HepG2 (cell line): ENCODE data around the gene ENPP7. TPM values are rescaled to one million over a fixed set of nuclear protein-coding genes. Genes with fewer than 3 reads are reported as not detected.

Source experiments
- FOSL2 ChIP-seq: sonication (generic); formaldehyde crosslinking; IDR thresholded peaks from 2 replicates; pipeline ENCODE4 v1.4.0; 2020; ENCODE audit warnings: missing genetic modification reagents
- KDM2A ChIP-seq: sonication (generic); formaldehyde crosslinking; IDR thresholded peaks from 2 replicates; pipeline ENCODE4 v1.4.0; 2020; ENCODE audit warnings: low read depth, missing genetic modification reagents, borderline replicate concordance
- NFKB2 ChIP-seq: sonication (generic); formaldehyde crosslinking; IDR thresholded peaks from 2 replicates; pipeline ENCODE4 v1.4.0; 2020; ENCODE audit warnings: missing genetic modification reagents, borderline replicate concordance
- PAX8 ChIP-seq: sonication (generic); formaldehyde crosslinking; IDR thresholded peaks from 2 replicates; pipeline ENCODE4 v1.8.0; 2022; ENCODE audit warnings: mild to moderate bottlenecking, missing genetic modification reagents, borderline replicate concordance
- SMARCE1 ChIP-seq: fragments of 450-650 bp; IDR thresholded peaks from 2 replicates; pipeline ENCODE4 v1.6.1; 2017; ENCODE audit warnings: borderline replicate concordance
- SMC3 ChIP-seq: IDR thresholded peaks from 2 replicates; pipeline ENCODE4 v1.6.1; 2011; ENCODE audit warnings: low read length, improper control_type of control experiment
- ZNF264 ChIP-seq: sonication (generic); formaldehyde crosslinking; IDR thresholded peaks from 2 replicates; pipeline ENCODE4 v1.4.0; 2020; ENCODE audit warnings: missing genetic modification reagents
- ZNF441 ChIP-seq: sonication (generic); formaldehyde crosslinking; IDR thresholded peaks from 2 replicates; pipeline ENCODE4 v1.7.0; 2021; ENCODE audit warnings: missing genetic modification reagents, borderline replicate concordance
- ZNF501 ChIP-seq: sonication (generic); formaldehyde crosslinking; IDR thresholded peaks from 2 replicates; pipeline ENCODE4 v1.5.1; 2020; ENCODE audit warnings: mild to moderate bottlenecking, moderate library complexity, missing genetic modification reagents
- ZNF598 ChIP-seq: sonication (generic); formaldehyde crosslinking; IDR thresholded peaks from 2 replicates; pipeline ENCODE4 v1.5.1; 2020; ENCODE audit warnings: mild to moderate bottlenecking, missing genetic modification reagents, borderline replicate concordance
- ZNF878 ChIP-seq: sonication (generic); formaldehyde crosslinking; IDR thresholded peaks from 2 replicates; pipeline ENCODE4 v1.8.1; 2023; ENCODE audit warnings: mild to moderate bottlenecking, missing genetic modification reagents, moderate library complexity
- polyA plus RNA-seq, 8 experiments: library from polyadenylated mRNA; depleted of rRNA in 3 of 8; stranded (reverse) in 7 of 8; unstranded in 1 of 8; fragments of >200 nt; fragmentation: Illumina TruSeq in 4 of 8; extraction: Trizol in 4 of 8; gene quantifications; 2 replicates each; pipeline versions ENCODE4 v1.2.1 to v1.2.3, GENCODE V29; 2011 to 2016; ENCODE audit warnings: low read depth in 4 of 8, missing spikeins in 1 of 8, mixed read lengths in 1 of 8; ENCODE audit not compliant: insufficient read depth in 1 of 8
- total RNA-seq, 5 experiments: library from RNA; depleted of rRNA; stranded (reverse); fragments of >200 nt; fragmentation: Illumina TruSeq; extraction: Trizol; gene quantifications; 2 replicates each; pipeline ENCODE4 v1.2.3, GENCODE V29; 2016; ENCODE audit warnings: low read depth in 1 of 5
- TF ChIP-seq, protein P1 (sequence below): sonication (generic); formaldehyde crosslinking; IDR thresholded peaks from 2 replicates; pipeline ENCODE4 v1.4.0; 2020; ENCODE audit warnings: mild to moderate bottlenecking, missing genetic modification reagents
- TF ChIP-seq, protein P2 (sequence below): sonication (generic); formaldehyde crosslinking; IDR thresholded peaks from 2 replicates; pipeline ENCODE4 v1.8.1; 2023; ENCODE audit warnings: mild to moderate bottlenecking, moderate library complexity, missing genetic modification reagents
- TF ChIP-seq, protein P3 (sequence below): sonication (generic); formaldehyde crosslinking; IDR thresholded peaks from 2 replicates; pipeline ENCODE4 v1.5.0; 2020; ENCODE audit warnings: mild to moderate bottlenecking, missing genetic modification reagents, moderate library complexity
- TF ChIP-seq, protein P4 (sequence below): IDR thresholded peaks from 2 replicates; pipeline ENCODE4 v1.6.1; 2016; ENCODE audit warnings: low read depth, borderline replicate concordance

Gene ENPP7
- total and polyA plus RNA-seq, 2 of the 13 experiments (the other 11 are each of a cell fraction or from before 2014, with no cell fraction given): 1.1 to 2.2 TPM

DNA sequence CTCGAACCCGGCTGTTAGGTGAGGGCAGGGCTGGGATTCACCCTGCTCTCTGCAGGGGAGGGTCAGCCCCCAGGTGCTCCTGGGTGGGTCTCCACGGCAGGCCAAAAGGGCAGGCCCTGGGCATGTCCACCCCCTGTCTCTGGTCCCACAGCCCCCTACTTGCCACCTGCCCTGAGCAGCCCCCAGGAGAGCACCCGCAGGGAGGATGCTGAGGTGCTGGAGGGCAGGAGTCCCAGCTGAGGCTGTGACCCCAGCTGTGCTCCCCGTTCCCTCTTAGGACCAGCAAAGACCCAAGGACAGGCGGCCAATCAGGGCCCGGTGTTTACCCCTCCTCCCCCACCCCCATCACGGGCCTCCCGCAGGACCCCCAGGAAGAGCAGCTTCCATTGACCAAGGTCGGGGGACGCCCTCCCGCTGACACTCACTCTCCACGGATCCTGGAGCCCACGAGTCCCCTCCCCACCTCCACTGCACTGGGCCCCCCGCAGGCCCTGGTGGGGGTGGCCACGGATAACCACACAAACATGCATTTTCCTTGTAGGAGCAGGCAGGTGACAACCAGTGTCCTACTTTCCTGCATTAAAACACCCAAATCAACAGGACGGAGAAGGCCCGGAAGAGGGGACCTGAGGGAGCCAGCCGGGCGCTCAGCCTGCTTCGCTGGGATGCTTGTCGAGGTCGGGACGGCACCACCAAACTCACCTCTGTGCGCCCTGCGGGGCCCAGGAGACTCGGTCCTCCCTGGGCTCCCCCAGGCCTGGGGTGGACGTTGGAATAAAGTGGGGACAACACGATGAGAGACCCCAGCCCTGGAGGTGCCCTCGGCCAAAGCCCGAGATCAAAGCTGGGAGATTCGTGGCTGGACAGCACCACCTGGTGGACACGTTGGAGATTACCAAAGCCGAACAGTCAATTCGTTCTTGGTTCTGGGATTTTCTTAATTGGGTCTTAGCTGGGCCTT is 22.5 kb upstream of the ENPP7 start (continued):
- TF ChIP-seq, protein P1, sequence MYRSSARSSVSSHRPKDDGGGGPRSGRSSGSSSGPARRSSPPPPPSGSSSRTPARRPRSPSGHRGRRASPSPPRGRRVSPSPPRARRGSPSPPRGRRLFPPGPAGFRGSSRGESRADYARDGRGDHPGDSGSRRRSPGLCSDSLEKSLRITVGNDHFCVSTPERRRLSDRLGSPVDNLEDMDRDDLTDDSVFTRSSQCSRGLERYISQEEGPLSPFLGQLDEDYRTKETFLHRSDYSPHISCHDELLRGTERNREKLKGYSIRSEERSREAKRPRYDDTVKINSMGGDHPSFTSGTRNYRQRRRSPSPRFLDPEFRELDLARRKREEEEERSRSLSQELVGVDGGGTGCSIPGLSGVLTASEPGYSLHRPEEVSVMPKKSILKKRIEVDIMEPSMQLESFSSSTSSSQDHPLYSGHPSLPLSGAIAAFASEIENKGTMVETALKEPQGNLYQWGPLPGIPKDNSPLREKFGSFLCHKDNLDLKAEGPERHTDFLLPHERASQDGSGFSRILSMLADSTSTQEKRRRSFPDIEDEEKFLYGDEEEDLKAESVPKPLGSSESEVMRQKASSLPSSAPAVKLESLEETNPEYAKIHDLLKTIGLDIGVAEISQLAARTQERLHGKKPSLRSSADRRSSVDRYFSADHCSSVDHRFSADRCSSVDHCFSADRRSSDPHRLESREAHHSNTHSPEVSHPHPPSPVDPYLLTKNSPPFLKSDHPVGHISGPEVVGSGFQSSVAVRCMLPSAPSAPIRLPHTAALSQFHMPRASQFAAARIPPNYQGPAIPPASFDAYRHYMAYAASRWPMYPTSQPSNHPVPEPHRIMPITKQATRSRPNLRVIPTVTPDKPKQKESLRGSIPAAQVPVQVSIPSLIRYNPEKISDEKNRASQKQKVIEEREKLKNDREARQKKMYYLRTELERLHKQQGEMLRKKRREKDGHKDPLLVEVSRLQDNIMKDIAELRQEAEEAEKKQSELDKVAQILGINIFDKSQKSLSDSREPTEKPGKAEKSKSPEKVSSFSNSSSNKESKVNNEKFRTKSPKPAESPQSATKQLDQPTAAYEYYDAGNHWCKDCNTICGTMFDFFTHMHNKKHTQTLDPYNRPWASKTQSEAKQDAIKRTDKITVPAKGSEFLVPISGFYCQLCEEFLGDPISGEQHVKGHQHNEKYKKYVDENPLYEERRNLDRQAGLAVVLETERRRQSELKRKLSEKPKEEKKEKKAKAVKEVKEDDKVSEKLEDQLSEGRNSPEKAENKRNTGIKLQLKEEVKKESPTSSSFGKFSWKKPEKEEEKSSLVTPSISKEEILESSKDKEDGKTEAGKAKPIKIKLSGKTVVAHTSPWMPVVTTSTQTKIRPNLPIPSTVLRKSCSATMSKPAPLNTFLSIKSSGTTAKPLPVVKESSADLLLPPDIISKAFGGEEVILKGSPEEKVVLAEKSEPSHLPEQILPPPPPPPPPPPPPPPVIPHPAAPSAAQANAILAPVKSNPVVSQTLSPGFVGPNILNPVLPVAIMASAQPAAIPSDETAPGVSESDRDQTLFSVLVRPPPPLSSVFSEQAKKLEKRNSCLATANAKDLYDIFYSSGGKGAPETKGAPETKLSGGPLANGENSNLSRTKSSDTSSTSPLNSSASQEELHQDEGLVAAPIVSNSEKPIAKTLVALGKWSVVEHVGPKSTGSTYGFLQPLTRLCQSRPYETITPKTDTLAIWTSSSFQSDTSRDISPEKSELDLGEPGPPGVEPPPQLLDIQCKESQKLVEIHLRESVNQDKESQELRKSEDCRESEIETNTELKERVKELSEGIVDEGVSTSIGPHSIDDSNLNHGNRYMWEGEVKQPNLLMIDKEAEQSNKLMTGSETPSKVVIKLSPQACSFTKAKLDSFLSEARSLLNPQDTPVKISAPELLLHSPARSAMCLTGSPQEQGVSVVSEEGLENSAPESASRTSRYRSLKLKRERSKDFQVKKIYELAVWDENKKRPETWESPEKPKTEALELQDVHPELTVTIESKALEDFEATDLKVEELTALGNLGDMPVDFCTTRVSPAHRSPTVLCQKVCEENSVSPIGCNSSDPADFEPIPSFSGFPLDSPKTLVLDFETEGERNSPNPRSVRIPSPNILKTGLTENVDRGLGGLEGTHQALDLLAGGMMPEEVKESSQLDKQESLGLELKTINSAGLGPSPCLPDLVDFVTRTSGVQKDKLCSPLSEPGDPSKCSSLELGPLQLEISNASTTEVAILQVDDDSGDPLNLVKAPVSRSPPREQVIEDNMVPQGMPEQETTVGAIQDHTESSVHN (CRISPR knock-in tag): no peak
- TF ChIP-seq ZNF264 (CRISPR knock-in tag): no peak
- TF ChIP-seq FOSL2 (CRISPR knock-in tag): no peak
- TF ChIP-seq, protein P2, sequence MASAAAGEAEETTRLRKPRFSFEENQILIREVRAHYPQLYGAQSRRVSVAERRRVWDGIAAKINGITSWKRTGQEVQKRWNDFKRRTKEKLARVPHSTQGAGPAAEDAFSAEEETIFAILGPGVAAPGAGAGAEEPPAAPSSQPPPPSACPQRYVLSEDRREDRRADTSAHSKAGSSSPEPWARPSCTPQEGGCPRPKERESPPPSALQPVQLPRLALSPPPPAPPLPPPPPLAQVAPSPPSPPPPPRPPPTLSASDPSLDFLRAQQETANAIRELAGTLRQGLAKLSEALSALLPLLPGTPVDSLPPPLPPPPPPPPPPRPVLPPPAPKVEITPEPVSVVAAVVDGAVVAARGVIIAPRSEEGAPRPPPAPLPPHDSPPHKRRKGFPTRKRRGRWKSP (CRISPR knock-in tag): no peak
- TF ChIP-seq, protein P3, sequence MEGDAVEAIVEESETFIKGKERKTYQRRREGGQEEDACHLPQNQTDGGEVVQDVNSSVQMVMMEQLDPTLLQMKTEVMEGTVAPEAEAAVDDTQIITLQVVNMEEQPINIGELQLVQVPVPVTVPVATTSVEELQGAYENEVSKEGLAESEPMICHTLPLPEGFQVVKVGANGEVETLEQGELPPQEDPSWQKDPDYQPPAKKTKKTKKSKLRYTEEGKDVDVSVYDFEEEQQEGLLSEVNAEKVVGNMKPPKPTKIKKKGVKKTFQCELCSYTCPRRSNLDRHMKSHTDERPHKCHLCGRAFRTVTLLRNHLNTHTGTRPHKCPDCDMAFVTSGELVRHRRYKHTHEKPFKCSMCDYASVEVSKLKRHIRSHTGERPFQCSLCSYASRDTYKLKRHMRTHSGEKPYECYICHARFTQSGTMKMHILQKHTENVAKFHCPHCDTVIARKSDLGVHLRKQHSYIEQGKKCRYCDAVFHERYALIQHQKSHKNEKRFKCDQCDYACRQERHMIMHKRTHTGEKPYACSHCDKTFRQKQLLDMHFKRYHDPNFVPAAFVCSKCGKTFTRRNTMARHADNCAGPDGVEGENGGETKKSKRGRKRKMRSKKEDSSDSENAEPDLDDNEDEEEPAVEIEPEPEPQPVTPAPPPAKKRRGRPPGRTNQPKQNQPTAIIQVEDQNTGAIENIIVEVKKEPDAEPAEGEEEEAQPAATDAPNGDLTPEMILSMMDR (CRISPR knock-in tag): peak; percentile 93
- TF ChIP-seq SMC3: peak; percentile 61
- 0 out of 2 replicates have a peak, but pooled peaks have one; percentile 58 for TF ChIP-seq ZNF598
- TF ChIP-seq, protein P4, sequence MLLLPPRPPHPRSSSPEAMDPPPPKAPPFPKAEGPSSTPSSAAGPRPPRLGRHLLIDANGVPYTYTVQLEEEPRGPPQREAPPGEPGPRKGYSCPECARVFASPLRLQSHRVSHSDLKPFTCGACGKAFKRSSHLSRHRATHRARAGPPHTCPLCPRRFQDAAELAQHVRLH (CRISPR knock-in tag): 0 out of 2 replicates have a peak, but pooled peaks have one; percentile 33
- peak; percentile 70 for TF ChIP-seq ZNF501 (CRISPR knock-in tag)
- TF ChIP-seq ZNF441 (CRISPR knock-in tag): no peak
- TF ChIP-seq ZNF878 (CRISPR knock-in tag): no peak
- no peak for TF ChIP-seq SMARCE1
- peak; percentile 12; the same call in 1 of the 2 replicates for TF ChIP-seq NFKB2 (CRISPR knock-in tag)
- TF ChIP-seq KDM2A (CRISPR knock-in tag): peak; percentile 19; the same call in 1 of the 2 replicates
- TF ChIP-seq PAX8 (CRISPR knock-in tag): 0 out of 2 replicates have a peak, but pooled peaks have one; percentile 52
